Activated CD4-positive, CD25-positive, alpha-beta regulatory T cell treated with anti-CD3 and anti-CD28 coated beads, Interleukin-2, amount 50 U/mL, for 72 hours (primary cell): ENCODE results near the gene CATSPER3.

Source experiments
- DNase-seq: peaks from one replicate; pipeline ENCODE4 v3.0.0; 2021

Gene CATSPER3

GRCh38 chr5:135046661-135047346, 79.1 kb downstream of the CATSPER3 start:
- no peak for DNase-seq

- DNase-seq: no peak
Observed at GRCh38 chr5:135047347-135047695, 79.6 kb downstream of the CATSPER3 start.

- no peak for DNase-seq
Observed at GRCh38 chr5:135048286-135048685, 80.6 kb downstream of the CATSPER3 start.

- no peak for DNase-seq
Observed at GRCh38 chr5:135048930-135049329, 81.2 kb downstream of the CATSPER3 start.

DNA sequence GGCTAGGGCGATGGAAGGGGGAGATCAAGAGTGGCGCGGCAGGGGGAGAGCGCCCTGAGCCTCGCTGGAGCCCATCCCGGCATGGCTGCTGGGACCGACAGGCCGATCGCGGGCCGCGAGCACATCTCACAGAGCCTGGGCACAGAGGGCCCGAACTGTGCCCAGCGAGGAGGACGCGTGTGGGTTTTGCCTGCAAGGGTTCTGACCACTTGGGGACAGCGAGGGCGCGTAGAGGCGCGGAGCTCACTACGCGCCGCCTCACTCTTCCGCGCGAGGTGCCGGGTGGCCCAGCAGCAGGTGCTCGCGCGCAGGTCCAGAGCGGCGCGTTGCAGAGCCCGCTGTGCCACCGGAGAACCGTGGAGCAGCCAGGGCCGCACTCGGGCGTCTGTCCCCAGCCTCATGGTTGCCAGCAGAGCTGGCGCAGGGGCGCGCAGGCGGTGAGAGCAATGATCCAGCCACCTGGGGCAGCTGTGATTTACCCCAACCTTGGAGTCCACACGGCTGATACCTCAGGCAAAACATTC, 82.6 kb downstream of the CATSPER3 start:
- no peak for DNase-seq

- DNase-seq: no peak
Observed at GRCh38 chr5:135051399-135051798, 83.7 kb downstream of the CATSPER3 start.

DNA sequence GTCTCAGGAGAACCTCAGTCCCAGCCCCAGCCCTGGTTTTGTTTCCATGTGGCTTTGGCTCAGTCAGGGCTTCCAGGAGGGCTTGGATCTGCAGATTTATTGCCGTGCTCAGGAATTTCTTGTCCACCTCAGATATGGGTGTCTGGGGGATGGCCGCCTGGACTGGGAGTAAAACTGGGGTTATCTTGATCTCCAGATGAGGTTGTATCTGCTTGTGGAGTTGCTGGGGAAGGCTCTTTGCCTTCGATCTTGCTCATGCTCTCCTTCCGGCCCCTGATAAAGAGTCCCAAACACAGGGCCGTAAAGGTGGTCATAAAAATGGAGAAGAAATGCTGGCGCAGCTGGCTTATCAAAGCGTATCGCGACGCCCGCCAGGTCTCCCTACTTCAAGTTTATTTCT, 84.2 kb downstream of the CATSPER3 start:
- DNase-seq: no peak

GRCh38 chr5:135052511-135053145, 84.9 kb downstream of the CATSPER3 start:
- DNase-seq: no peak

DNA sequence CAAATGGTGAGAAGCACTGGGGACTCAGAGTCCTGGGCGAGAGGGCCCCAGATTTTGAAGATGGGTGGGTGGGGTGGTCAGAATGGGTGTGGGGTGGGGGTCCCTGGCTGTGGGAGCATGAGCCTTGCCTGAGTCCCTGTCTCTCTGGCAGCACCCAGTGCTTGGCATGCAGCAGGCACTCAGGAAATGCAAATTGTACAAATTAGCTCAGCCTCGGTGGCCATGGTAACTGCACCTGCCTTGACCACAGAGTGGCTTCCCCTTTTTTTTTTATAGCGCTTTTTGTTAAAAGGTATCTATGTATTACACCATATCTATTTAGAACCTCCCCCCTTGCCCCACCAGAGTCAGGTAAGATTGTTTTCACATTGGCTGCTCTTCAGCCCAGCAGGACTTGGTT, 85.6 kb downstream of the CATSPER3 start:
- no peak for DNase-seq

- no peak for DNase-seq
Observed at GRCh38 chr5:135053989-135054388, 86.3 kb downstream of the CATSPER3 start.

GRCh38 chr5:135054546-135054945, 86.8 kb downstream of the CATSPER3 start:
- DNase-seq: no peak

DNA sequence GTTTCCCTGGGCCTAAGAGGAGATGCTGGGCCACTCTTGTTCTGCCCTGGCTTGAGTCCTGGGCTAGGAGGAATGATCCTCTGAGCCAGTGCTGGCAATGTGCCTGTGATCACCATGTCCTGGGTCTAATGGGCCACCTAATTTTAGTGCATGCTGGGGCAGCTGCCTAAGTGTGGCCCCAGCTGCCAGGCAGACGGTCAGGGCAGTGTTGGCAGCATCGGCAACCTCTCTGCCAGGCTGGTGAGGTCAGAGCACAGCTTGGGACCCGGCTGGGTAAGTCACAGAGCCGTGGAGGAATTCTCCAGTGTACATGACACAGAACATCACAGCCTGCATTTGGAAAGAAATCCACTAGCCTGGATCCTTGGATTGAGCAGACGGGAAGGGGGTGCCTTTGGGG, 87.7 kb downstream of the CATSPER3 start:
- DNase-seq: no peak

GRCh38 chr5:135056316-135057030, 88.8 kb downstream of the CATSPER3 start:
- DNase-seq: no peak

DNA sequence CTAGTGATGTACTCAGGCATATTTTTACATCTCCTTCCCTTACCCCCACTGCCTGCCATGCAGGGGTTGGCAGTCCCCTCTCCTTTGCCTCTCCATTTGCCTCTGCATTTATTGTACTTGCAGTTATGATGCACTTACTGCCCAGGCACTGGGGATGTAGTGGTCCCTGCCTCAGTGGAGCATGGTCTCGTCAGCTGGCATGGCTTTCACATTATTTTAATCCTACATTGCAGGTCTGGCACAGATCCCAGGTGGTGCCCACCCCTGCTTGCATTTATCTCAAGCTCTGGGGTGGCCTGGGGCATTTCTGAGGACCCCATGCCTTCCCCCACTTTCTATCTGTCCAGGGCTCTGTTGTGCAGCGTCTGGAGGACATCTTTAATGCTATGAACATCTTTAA, 89.5 kb downstream of the CATSPER3 start:
- no peak for DNase-seq

GRCh38 chr5:135058331-135058732, 90.6 kb downstream of the CATSPER3 start:
- DNase-seq: no peak

DNA sequence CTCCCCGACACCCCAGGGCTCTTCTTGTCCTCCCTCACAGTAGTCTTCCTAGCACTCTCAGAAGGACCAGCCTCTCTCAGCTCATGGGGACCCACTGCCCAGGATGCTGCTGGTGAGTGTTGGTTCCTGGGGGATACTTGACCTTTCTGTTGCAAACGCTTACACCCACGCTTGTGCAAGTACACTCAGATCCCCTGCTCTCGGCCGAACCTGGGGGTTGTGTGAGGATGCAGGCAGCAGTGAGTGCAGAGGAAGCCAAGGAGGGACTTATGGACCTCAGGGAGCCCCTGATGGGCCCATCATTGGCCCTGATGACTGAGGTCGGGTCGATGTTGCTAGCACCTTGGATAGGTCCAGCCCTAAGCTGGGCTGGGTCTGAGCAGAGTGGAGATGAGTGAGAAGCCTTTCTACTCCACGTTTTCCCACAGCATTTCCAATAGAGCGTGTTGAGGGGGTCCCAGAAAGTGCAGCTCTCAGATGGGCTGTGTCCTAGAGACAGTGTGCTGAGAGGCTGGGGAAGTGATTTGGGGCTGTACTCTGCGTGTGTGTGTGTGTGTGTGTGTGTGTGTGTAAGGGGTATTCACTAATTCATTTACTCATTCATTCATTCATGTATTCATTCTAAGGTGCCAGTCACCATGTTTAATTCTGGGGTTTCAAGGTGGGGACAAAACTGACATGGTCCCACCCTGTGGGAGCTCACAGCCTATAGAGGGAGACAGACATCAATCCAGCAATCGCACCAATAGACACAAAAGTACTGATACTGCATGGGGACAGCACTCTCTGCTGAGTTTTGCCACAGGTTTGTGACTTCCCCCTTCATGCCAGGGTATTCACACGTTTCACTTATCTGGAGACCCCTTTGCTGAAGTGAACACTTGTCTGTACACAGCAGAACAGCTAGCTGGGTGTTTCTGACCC, 91.6 kb downstream of the CATSPER3 start:
- no peak for DNase-seq

DNA sequence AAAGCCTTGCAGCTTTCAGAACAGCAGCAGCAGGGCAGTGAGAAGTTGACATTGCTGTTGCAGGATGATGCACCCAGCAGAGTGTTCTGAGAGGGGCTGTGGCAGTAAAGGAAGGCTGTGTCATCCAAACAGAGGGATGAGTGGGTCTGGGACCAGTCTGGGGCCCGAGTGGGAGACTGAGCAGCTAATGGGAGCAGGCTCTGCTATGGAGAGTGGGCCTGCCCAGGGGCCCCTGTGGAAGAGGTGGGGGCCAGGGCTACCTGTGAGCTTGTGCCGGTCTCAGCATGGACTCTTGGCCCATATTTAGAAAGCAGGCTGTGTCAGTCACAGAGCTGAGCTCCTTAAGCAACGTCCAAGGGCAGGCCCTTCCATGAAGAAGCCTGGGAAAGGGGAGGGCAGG, 92.3 kb downstream of the CATSPER3 start:
- no peak for DNase-seq

GRCh38 chr5:135061001-135061400, 93.3 kb downstream of the CATSPER3 start:
- DNase-seq: no peak
